Activated CD4-positive, CD25-positive, alpha-beta regulatory T cell (primary cell): ENCODE results near the gene EGFLAM.
A peak's percentile ranks its signal among the peaks of the same experiment; 100 is the strongest.

ENCODE experiments used
- DNase-seq, 4 experiments: peaks; one replicate each; lab custom pipeline; 2025; lab: John Stamatoyannopoulos, UW

The EGFLAM gene

GRCh38 chr5:38420246-38420645, 161.9 kb downstream of the EGFLAM start:
- no peak for DNase-seq

GRCh38 chr5:38420691-38421390, 162.5 kb downstream of the EGFLAM start:
- no peak for DNase-seq

GRCh38 chr5:38422622-38423021, 164.3 kb downstream of the EGFLAM start:
- no peak for DNase-seq

GRCh38 chr5:38423276-38424147, 165.2 kb downstream of the EGFLAM start:
- no peak for DNase-seq

GRCh38 chr5:38424148-38425060, 166.0 kb downstream of the EGFLAM start:
- no peak for DNase-seq

- DNase-seq = no peak
Measured at GRCh38 chr5:38426490-38426889, 168.1 kb downstream of the EGFLAM start.

- DNase-seq = no peak
Measured at GRCh38 chr5:38426986-38427950, 168.9 kb downstream of the EGFLAM start.

GRCh38 chr5:38431242-38431853, 173.0 kb downstream of the EGFLAM start:
- no peak for DNase-seq

- no peak for DNase-seq
Measured at GRCh38 chr5:38433160-38433861, 175.0 kb downstream of the EGFLAM start.

GRCh38 chr5:38434966-38435705, 176.8 kb downstream of the EGFLAM start:
- no peak for DNase-seq

- DNase-seq = no peak
Measured at GRCh38 chr5:38438757-38439156, 180.4 kb downstream of the EGFLAM start.

GRCh38 chr5:38441453-38442246, 183.3 kb downstream of the EGFLAM start:
- peak; percentile 31 to 64 (median 48) for DNase-seq

GRCh38 chr5:38442247-38442573, 183.9 kb downstream of the EGFLAM start:
- DNase-seq = no peak

- DNase-seq = no peak
Measured at GRCh38 chr5:38443390-38443789, 185.0 kb downstream of the EGFLAM start.

- DNase-seq = no peak
Measured at GRCh38 chr5:38445374-38446028, 187.1 kb downstream of the EGFLAM start.

GRCh38 chr5:38446029-38446522, 187.7 kb downstream of the EGFLAM start:
- DNase-seq = no peak

- DNase-seq = no peak
Measured at GRCh38 chr5:38447056-38447455, 188.7 kb downstream of the EGFLAM start.

GRCh38 chr5:38447786-38448185, 189.4 kb downstream of the EGFLAM start:
- no peak for DNase-seq
